NCI-H2171 treated with DMSO at 0.1 percent for 48 hours (cell line): ENCODE results near the gene TFR2.

Experiments used
- DNase-seq: peaks from one replicate; lab custom pipeline; 2025; lab: John Stamatoyannopoulos, UW

TFR2 gene

DNA sequence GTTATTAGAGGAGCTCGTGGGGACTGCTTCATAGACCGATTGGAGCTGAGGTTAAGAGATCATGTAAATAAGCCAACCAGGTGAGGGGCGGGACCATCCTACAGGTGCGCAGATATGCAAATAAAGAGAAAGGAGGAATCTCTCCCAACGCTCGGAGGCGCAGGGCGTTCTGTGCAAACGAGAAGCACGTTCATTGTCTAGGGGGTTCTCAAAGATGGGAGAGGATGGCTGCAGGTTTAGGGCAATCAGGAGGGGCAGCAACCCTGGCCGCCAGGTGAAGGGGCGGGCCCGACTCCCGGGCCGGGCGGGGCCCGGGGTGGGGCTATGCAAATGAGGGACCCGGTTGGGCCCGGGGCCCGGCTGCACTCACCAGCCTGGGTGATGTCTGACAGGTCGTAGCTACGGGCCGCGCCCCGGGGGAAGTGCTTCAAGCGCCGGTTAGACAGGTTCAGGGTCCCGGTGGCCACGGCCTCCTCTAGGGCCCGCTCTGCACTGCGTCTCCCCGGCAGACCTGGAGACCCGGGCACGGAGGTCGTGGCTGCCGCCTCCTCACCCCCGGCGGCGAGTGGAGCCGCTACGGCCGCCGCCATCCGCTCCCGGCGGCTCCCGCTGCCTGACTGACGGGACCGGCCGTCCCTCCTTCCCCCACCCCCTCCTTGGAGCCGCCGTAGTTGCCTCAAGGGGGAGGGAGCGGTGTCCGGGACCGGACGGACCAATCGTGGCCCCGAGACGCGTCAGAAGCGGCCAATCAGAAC, 55.7 kb downstream of the TFR2 start, which contains the start of gene LRCH4:
TSS of gene LRCH4 (minus strand) at position 619 of the 755 bp plus-strand sequence. CDS start at position 590, 29 bp downstream.
- peak; percentile 58 for DNase-seq

DNA sequence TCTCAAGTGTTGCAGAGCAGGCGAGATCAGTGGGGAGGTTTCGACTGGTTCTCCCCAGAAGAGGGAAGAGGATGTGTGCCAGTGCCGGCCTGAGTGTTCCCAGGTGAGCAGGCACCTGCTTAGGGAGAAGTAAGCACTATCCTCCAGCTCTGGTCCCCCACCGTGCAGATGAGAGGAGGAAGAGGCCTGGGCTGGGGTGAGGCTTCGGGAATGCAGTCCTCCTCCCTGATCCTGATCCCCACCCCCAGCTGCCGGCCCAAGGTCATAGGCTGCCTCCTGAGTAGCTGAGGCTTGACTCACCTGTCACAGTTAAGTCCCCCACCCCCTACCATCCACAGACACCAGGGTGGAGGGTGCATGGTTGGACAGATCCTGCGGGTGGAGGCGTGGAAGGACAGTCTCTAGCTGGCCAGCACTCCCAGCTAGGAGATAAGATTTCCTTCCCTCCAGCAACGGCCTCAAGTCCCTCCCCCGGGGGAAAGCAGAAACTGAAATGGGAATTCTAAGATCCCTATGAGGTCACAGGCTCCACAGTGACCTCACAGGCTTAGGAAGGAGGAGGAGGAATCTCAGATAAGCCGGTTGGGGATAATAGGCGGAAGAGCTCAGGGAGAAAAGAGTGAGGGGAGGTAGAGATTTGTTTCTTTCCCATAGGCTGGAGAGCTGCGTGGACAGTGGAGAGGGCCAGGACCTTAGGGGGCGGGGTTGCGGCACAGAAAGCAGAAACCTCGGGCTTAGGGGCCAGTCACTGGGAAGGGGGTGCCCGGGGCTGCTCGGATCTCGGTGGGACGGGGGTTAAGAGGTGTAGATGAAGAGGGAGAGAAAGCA, 56.5 kb downstream of the TFR2 start:
- peak; percentile 16 for DNase-seq

DNA sequence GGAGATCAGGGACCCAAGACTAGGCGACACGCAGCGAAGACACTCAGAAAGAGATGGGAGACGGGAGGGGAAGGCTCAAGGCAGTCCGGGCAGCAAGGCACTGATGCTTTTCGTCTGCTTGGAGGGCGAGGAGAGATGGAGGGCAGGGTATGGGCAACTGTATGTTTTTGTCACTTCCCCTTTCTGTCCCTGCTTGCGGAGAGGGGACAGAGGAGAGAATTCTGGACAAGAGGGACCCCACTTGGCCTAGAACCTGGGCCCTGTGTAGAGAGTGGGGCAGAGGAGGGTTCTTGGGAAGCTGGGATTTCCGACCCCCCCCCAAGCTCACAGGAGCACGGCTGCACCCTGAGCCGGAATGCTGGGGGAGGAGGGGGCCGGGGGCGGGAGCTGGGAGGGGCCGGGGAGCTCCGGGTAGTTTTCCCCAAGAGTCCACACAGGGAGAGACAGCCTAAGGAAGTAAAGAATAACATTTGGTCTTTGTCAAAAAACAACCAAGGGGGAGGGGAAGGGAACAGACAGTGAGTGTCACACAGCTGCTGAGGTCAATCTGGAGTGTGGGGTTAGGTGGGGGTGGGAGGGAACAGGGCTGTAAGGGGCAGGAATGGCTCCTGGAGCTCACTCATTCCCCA, 57.2 kb downstream of the TFR2 start:
- no peak for DNase-seq

- peak; percentile 36 for DNase-seq
Measured at GRCh38 chr7:100583132-100584053, 58.0 kb downstream of the TFR2 start.

- no peak for DNase-seq
Measured at GRCh38 chr7:100582650-100583049, 58.7 kb downstream of the TFR2 start.

DNA sequence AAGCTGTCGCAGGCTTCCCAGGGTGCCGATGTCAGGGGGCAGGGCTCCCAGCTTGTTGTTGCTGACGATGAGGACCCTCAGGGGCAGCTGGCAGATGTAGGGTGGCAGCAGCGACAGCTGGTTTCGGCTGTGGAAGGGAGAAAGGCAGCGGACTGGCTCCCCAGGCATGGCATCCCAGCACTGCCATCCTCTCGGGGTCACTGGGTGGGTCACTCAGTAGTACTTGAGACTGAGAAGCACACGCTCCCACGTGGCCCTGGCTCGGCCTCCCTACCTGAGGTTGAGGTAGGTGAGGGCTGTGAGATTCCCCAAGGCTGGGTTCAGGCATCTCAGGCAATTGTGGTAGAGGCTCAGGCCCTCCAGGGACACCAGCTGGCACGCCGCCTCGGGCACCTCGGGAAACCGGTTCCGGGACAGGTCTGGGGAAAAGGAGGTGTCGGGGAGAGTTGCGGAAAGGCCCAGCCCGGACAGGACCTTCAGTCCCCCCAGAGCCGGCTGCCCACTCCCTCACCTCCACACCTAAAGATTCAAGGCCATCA, 59.2 kb downstream of the TFR2 start:
- DNase-seq, result no peak

GRCh38 chr7:100580466-100581283, 60.7 kb downstream of the TFR2 start:
- DNase-seq, result no peak

- no peak for DNase-seq
Measured at GRCh38 chr7:100578246-100579183, 62.8 kb downstream of the TFR2 start.

DNA sequence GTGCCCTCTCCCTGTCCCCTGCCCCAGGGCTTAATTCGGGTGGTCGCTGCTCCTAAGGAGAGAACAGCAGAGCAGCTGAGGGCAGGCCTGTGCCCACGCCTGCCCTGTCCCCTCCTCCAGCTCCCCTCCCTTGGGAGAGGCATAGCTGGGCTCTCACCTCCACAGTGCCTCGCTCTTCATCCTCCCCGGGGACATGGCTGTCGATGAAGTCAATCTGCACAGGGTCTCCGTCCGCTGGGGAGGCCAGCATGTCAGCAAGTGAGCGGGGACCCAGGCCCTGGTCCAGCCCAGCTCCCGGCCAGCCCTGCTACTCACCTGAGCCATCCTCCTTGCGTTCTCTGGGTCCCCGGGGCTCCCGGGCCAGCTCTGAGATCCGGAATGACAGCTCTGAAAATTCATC, 63.8 kb downstream of the TFR2 start:
- DNase-seq, result no peak

GRCh38 chr7:100577103-100577502, 64.2 kb downstream of the TFR2 start:
- DNase-seq, result no peak

- no peak for DNase-seq
Measured at GRCh38 chr7:100576384-100576993, 64.9 kb downstream of the TFR2 start.

DNA sequence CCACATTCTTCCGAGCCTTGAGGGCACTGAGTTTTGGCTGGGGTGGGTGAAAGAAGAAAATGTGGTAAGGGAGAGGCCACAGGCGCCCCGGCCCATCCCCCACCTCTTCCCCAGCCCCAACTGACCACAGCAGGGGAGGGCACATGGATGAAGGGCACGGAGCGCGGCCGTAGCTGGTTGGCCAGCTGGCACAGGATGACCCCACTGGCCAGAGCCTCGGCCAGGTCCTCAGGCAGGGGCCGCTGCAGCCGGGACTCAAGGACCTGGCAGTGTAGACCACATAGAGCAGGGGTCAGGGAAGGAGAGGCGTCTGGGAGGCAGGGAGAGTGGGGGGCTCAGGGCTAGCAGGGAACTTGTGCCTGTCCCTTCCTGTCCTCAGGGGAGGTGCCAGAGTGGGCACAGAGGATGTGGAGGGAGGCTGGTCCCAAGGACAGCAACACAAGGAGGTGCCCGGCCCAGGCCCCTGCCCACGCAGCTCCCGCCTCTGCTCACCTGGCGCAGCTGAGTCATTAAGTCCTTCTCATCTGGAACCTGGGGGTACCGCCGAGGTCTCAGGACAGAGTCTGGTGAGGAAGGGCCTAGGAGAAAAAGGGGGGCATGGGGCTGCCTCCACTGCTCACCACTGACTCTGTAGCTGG, 65.5 kb downstream of the TFR2 start:
- no peak for DNase-seq

DNA sequence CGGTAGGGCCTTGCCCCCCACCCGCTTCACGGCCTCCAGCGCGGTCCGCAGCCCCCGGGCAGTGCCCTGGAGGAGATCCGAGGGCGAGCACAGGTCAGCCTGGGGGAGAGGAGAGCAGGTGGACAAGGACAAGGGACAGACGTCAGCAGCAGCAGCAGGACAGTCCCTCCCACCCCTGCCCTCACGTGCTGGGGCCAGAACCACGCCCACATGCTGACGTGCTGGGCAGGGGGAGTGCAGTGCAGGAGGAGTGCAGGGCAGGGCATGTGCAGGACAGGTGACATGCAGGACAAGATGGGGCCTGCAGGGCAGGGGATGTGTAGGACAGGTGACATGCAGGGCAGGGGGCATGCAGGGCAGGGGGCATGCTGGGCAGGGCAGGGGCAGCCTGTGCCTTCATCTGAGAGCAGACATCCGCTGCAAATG, 66.1 kb downstream of the TFR2 start:
- DNase-seq, result no peak

- DNase-seq, result no peak
Measured at GRCh38 chr7:100574362-100575205, 66.8 kb downstream of the TFR2 start.

GRCh38 chr7:100573691-100574361, 67.5 kb downstream of the TFR2 start, which contains the start of gene SAP25:
SAP25 (minus strand) TSS chr7:100573900; CDS start chr7:100573742, 158 bp downstream.
- no peak for DNase-seq

- DNase-seq, result no peak
Measured at GRCh38 chr7:100572949-100573675, 68.2 kb downstream of the TFR2 start.
